HG03064 (cell line): ENCODE results near the gene PPARA.
"Not testable (repeated sequence)": the region's sequence is repeated elsewhere in the genome, so short reads cannot be mapped to it uniquely, and the experiment has no call there.

Experiments used
- ATAC-seq: cut with Tn5 transposase; IDR thresholded peaks from one replicate; pipeline ENCODE4 v1.9.1; 2021; ENCODE audit warnings: low read depth; ENCODE audit not compliant: unreplicated experiment

Gene PPARA

DNA sequence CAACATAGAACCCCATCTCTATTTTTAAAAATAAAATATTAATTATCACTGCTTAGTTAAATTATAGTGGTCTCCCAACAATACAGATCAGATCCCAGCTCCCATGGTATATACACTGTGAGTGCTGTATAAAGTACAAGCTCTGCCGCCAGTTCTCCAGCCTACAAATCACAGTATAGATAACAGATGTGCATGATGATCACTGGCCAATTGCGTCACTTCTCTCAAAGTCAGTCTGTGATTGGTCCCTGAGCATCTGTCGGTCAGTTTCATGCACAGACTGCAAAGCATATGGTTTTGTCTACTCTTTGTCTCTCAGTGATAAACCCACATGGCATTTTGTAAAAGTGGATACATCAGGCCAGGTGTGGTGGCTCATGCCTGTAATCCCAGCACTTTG, 15.7 kb downstream of the PPARA start:
- ATAC-seq, result no peak

DNA sequence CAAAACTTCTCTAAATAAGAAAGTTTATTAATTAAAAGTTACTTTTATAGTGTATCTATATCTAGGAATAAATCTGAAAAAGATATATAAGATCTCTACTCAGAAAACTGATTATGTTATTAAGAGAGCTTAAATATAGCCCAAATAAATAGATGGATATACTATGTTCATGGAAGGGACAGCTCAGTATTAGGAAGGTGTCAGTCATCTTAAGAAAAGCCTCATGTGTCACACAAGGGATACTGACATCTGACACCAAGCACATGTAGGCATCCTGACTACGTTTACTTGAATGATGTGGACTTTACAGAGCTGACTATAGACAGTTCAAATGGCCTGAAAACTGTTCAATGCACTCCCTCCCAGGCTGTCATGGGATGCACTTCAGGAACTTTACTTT, 19.3 kb downstream of the PPARA start:
- no peak for ATAC-seq

DNA sequence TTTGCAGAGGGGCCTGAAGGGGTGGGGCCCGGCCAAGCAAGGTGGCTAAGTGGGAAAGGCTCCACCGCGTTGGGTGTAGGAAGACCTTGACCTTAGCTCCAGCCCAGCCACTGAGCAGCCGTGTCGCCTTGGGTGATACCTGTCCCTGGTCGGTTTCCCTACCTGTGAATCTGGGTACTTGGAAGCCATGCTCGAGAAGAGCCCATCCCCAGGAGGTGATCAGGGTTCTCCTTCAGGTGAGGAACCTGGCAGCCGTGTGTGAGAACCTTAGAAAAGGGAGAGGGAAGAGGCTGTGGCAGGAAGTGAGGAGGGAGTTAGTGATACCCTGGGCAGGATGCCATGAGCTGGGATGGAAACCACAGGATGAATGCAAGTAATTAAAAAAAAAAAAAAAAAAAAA, 21.6 kb downstream of the PPARA start:
- no peak for ATAC-seq

DNA sequence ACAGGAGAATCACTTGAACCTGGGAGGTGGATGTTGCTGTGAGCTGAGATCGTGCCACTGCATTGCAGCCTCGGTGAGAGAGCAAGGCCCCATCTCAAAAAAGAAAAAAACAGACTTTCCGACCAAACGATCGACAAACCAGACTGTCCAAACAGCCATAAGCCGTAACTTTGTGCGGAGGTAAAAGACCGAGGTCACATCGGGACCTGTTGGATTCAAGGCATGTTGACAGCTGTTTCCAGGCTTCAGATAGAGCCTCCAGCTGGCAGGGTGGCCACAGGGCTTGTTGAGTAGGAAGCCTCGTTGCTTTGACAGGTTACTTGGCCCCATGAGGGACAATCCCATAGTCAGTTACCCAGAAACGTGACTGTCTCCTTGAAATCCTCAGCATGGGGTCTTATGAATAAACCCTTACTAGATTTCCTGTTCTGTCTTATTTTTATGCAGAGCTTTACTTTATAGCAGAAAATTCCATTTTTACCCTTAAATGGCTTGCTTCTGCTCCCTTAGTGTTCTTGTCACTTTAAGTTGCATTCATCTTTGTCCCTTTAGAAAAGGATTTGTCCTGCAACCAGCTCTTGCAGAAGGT, 22.3 kb downstream of the PPARA start:
- ATAC-seq, result no peak

DNA sequence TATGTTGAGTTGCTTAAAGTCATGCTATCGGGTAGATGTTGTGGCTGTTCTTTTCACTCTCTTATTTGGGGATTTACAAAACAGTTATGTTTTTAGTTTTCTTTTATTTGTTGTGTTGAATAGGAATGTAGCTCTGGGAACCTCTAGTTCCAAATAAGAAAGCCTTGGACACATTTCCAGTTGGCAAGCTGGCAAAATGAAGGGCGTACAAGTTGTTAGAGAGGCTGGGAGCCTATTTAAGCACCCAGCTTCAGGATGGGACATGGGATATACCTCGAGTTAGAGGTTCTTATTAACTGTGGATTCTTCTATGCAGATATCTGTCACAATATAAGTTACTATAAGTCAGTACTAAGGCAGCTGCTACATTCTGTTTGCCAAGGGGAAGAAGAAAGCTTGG, 22.8 kb downstream of the PPARA start:
- ATAC-seq, result no peak

DNA sequence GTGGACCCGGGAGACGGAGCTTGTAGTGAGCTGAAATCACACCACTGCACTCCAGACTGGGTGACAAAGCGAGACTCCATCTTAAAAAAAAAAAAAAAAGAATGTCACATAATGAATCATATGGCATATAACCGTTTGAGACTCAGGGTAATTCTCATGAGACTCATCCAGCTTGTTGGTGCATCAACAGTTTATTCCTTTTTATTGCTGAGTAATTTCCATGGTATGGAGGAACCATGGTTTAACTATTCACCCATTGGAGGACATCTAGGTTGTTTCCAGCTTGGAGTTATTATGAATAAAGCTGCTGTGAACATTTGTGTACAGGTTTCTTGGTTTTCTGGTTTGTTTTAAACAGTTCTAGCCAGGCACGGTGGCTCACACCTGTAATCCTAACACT, 25.3 kb downstream of the PPARA start:
- no peak for ATAC-seq

DNA sequence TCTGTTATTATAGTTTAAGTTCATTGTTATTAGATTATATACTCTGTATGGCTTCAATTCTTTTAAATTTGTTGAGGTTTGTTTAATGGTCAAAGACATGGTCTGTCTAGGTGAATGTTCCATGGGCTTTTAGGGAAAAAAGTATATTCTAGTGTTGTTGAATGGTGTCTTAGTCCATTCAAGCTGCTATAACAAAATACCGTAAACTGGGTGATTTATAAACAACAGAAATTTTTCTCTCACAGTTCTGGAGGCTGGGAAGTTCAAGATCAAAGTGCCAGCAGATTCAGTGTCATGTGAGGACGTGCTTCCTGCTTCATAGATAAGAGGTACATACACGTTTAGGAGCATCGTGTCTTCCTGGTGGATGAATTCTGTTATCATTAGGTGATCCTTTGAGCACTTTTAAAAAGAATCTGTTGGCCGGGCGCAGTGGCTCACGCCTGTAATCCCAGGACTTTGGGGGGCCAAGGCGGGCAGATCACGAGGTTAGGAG, 26.2 kb downstream of the PPARA start:
- no peak for ATAC-seq

DNA sequence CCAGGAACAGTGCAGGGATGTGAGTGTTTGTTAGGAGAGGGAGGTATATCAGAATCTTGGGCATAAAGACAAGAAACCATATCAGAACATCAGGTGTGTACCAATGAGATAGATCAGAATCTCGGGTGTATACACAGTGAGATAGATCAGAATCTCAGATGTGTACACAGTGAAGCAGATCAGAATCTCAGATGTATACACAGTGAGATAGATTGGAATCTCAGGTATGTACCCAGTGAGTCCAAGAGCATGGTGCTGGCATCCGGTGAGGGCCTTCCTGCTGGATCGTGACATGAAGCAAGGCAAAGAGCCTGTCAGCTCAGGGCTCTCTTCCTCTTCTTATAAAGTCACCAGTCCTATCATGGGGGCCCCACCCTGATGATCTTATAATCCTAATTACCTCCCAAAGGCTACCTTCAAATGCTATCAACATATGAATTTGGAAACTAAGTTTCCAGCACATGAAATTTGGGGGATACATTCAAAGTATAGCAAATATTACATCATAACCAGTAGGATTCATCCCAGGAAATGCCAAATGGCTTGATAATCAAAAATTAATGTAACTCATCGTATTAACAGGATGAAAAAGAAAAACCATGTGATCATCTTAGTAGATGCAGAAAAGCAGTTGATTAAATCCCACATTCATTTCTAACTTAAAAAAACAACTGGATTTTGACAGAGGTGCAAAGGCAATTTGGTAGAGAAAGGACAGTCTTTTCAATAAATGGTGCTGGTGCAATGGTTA, 28.6 kb downstream of the PPARA start:
- no peak for ATAC-seq

DNA sequence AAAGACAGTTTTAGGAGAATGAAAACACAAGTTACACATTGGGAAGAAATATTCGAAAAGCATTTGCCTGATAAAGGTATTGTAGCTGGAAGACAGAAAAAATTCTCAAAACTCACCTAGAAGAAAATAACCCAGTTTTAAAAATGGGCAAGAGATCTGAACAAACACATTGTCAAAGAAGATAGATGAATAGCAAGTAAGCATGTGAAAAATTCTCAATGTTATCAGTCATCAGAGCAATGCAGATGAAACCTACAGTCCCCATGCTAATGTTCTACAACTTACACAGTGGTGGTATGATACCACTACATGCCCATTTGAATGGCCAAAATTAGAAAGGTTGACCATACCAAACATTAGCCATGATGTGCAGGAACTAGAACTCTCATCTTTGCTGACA, 29.4 kb downstream of the PPARA start:
- ATAC-seq, result no peak

DNA sequence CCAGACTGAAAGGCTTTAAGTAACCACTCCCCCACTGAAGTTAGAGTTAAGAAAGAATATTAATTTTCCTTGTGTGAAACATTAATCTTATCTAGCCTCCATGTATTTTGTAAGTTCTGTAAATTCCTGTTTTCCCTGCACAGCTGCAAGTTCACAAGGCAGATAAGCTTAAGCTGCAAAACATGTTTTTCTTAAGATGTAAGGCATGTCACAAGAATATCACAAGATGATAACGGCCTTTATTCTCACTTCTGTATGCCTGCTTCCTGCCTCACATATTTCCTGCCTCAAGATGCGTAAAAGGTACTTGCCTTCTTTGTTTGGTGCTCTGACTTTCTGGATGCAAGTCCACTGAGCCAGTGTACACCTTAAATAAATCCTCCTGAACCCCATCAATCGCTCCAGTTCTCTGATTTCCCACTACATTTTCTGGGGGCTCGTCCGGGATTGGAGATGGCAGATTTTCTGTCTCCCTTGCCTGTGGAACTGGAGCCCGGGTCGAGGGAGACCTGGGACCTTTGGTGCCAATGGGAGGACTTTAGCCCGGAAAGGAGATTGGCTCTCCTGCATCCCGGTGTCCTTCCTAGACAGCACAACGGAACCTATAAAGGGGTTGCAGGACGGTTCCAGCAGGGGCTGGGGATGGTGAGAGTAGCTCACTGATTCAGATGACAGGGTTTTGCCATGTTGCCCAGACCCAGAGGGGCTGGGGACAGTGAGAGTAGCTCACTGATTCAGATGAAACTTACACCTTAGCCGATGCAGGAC, 30.2 kb downstream of the PPARA start:
- ATAC-seq, result no peak

DNA sequence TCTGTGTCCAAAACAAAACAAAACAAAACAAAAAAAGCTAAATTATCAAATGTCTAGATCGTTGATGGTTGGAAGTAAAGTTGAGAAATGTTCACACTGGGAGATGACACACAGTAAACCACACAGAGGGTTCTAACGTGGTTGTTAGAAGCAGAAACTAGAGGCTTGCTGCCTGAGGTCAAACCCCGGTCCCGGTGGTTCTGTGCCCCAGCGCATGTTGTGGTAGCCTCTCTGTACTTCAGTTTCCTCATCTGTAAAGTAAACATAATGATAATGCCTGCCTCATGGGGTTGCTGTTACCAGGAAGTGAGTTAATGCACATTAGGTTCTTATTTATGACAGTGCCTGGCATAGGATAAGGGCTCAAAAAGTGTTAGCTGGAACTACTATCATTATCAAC, 33.4 kb downstream of the PPARA start:
- ATAC-seq, result no peak

DNA sequence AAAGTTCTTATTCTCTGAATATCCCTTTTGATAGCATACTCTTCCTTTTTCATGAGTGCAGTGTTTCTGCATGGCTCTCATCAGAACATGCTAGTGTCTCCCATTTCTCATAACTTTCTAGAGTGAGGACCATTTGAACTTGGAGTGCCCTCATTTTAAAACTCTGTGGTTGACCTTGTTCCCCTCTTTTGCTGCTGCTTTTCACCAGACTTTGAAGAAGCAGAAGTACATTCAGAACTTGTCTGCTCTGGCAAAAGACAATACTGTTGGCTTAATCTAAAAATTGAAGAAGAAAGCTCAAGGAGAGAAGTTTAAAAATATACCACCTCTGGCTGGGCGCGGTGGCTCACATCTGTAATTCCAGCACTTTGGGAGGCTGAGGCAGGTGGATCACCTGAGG, 35.0 kb downstream of the PPARA start:
- no peak for ATAC-seq

DNA sequence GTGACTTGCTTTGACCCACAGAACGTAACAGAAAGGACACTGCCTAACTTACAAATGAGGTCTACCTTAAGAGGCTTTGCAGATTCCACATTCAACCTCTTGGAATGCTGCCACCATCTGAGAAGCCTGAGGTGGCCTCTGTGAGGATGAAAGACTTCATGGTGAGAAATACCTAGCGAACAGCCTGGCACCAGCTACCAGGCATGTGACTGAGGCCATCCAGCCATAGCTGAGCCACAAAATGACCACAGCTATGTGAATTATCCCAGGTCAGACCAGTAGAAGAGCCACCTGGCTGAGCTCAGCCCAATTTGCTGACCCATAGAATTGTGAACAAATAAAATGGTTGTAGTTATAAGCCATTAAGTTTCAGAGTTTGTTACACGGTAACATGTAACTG, 37.5 kb downstream of the PPARA start:
- ATAC-seq, result no peak

DNA sequence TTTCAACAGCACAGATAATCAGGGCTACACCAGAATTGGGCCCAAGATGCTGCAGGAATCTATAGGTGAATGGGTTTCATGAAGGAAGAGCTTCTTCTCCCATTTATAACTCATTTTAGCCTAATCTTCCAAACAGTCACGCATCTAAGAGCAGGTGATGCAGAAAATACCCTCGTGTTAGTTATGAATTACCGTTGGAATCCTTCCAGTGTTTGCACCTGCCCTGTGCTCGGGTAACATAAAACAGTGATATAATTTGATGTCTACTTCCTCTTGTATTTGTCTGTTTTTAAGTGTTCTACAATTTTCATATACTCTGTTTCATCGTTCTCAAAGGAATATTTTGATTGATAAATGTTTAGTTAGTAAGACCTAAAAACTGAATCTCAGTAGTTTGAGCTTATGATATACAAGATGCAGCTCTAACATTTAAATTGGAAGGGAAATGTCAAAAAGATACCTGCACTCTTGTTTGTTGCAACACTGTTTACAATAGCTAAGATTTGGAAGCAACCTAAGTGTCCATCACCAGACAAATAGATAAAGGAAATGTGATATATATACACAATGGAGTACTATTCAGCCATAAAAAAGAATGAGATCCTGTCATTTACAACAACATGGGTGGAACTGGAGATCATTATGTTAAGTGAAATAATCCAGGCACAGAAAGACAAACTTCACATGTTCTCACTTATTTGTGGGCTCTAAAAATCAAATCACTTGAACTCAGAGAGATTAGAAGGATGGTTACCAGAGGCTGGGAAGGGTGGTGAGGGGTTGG, 42.1 kb downstream of the PPARA start:
- no peak for ATAC-seq

DNA sequence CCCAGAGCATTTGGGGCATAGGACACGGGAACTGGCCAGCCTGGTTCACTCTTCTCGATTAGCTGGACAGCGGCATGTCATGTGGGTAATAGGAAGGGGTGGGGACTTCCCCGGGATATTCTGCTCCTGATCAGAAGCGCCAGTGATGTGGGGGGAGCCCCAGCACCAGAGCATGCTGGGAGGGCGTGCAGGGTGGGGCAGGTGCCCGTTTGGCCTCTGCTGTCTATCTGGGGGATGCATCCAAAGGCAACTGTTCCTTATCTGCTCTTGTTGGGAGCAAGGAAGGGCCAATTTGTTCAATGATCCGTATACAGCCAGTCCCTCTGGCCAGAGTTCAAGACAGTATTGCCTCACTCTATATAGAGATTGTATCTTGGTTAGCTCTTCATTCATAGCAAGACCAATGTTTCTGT, 43.6 kb downstream of the PPARA start:
- ATAC-seq, result no peak

DNA sequence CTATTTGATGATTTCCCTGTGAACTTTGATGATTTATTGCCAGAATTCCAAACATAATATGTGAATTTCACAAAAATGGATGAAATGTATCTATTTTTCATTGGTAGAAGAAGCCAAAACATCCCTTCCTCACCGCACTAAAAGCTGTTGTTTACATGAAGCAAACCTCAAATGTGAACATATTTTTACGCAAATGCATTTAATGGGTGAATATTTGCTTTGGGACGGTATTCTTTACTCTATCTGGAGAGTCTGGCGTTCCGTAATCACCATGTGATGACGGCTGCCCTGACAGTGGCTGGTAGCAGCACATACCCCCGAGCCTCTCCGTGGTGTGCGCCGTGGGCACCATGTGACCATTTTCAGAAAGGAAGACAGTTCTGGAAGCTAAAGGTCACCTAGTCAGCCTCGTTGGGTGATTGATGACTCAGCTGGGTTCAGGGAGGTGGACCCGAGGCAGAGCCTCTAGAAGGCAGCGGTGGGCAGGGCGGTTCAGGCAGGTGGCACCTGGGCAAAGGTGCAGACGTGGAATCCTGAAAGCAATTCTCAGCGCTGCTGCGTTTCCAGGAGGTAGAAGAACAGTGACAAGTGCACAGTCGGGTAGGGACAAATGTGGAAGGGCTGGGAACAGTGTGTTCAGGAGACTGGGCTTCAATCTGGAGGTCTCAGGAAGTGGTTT, 45.3 kb downstream of the PPARA start:
- ATAC-seq, result no peak

DNA sequence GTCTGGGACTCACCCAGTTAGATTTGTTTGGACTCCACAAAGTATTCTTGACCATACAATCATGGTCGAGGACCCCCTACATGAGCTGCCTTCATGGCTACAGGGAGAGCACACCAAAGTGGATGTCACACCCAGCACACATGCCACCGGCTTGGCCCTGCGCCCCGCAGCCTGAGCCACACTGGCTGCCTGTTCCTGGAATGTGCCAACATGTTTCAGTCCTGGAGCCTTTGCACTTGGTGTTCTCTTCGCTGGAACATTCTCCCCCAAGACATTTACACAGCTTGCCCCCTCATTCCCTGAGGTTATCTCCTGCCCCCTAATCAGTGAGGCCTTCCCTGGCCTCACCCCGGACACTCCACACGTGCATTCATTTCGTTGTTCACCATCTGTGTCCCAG, 46.0 kb downstream of the PPARA start:
- no peak for ATAC-seq

DNA sequence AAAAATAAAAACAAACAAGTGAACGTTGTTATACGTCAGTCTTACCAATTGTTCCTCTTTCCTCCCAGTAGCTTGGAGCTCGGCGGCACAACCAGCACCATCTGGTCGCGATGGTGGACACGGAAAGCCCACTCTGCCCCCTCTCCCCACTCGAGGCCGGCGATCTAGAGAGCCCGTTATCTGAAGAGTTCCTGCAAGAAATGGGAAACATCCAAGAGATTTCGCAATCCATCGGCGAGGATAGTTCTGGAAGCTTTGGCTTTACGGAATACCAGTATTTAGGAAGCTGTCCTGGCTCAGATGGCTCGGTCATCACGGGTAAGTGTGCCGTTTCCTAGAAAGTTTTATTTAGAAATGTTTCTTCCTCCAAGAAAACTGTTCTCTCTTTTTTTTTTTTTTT, 47.9 kb downstream of the PPARA start:
- ATAC-seq, result no peak

DNA sequence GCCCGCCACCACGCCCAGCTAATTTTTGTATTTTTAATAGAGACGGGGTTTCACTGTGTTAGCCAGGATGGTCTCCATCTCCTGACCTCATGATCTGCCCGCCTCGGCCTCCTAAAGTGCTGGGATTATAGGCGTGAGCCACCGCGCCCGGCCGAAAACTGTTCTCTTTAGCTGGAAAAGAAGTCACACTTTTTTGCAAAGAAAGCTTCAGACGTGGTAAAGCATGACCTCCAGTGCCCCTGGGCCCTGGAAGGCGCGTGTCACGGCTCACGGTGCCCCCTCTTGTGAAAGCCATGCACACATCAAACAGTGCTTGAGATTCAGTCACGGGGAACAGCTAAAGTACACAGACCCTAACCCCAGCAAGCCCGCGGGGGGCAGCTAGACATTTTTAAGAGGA, 48.5 kb downstream of the PPARA start:
- not testable (repeated sequence) for ATAC-seq

DNA sequence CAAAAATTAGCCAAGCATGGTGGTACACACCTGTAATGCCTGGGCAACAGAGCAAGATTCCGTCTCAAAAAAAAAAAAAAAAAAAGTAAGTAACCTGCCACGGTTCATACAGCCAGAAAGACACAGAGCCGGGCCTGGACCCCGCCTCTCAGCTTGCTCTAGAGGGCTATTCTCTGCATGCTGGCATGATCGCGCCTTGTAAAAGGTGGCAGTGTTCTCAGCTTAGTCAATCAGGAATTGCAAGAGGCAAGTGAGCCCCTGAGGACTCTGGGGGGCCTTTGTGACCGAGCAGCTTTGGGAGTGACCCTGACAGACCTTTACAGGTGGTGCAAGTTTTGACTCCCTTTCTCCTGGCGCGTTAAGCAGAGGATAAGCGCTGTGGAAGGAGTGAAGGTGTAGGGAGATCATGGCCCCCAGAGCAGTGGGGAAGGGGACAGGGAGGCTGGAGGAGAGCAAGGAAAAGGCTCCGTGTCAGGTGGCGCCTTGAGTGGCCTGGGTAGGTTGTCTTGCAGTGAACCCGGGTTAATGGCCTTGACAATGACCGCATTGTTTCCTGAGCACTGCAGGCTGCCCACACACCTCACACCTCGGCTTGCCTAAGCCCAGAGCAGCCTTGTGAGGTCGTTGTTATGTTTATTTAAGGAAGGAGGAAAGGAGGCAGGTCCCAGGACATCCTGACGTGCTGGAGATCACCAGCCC, 50.9 kb downstream of the PPARA start:
- no peak for ATAC-seq
